ENCODE data around the gene GHRHR.

DNA sequence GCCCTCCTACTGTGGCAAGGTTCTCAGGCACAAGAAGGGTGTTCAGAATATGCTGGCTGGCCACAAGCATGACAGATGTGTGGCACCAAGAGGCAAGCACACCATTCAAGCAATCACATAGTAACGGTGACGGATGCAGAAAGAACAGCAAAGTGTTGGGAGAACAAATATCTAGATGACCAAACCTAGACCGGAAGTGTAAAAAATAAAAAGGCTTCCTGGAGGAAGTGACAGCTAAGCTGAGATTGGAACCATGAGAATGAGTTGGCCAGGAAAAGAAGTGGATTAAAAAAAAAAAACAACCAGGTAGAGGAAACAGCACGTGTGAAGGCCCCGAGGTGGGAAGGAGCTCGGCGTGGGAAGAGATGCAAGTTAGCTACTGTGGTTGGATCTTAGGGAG is 22.0 kb downstream of the GHRHR start:
- TF ChIP-seq, protein P1, sequence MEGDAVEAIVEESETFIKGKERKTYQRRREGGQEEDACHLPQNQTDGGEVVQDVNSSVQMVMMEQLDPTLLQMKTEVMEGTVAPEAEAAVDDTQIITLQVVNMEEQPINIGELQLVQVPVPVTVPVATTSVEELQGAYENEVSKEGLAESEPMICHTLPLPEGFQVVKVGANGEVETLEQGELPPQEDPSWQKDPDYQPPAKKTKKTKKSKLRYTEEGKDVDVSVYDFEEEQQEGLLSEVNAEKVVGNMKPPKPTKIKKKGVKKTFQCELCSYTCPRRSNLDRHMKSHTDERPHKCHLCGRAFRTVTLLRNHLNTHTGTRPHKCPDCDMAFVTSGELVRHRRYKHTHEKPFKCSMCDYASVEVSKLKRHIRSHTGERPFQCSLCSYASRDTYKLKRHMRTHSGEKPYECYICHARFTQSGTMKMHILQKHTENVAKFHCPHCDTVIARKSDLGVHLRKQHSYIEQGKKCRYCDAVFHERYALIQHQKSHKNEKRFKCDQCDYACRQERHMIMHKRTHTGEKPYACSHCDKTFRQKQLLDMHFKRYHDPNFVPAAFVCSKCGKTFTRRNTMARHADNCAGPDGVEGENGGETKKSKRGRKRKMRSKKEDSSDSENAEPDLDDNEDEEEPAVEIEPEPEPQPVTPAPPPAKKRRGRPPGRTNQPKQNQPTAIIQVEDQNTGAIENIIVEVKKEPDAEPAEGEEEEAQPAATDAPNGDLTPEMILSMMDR (IDR thresholded peaks at IDR 0.05; ENCODE audit: low read length): no peak
- TF ChIP-seq EZH2phosphoT487 (IDR thresholded peaks at IDR 0.05; ENCODE audit: low read length) (no peak), EZH2 (optimal IDR thresholded peaks at IDR 0.05; ENCODE audit: low read depth, low read length) (no peak)
